KMS-11 (cell line): ENCODE results near the gene ATXN7L1.

Source experiments
- H2AFZ ChIP-seq: fragments of 200-600 bp; sonication (generic); 2 replicates; pipeline ENCODE4 v1.6.1; 2016; ENCODE audit warnings: antibody characterized with exemption, mixed run types, low read depth
- H3K27ac ChIP-seq: fragments of 200-600 bp; sonication (generic); 2 replicates; pipeline ENCODE4 v1.6.1; 2016; ENCODE audit warnings: mild to moderate bottlenecking, mixed run types
- H3K27me3 ChIP-seq: fragments of 200-600 bp; sonication (generic); 2 replicates; pipeline ENCODE4 v1.6.1; 2017; ENCODE audit warnings: mild to moderate bottlenecking, low read depth, mixed run types, moderate library complexity; ENCODE audit not compliant: insufficient read depth
- H3K36me3 ChIP-seq: fragments of 200-600 bp; sonication (generic); 2 replicates; pipeline ENCODE4 v1.6.1; 2017; ENCODE audit warnings: mild to moderate bottlenecking, mixed run types; ENCODE audit not compliant: insufficient read depth
- H3K4me1 ChIP-seq: fragments of 200-600 bp; sonication (generic); 2 replicates; pipeline ENCODE4 v1.6.1; 2016; ENCODE audit warnings: mild to moderate bottlenecking, low read depth, mixed run types; ENCODE audit not compliant: poor library complexity, severe bottlenecking
- H3K4me2 ChIP-seq: fragments of 200-600 bp; sonication (generic); 2 replicates; pipeline ENCODE4 v1.7.0; 2016; ENCODE audit warnings: mild to moderate bottlenecking, mixed run types
- H3K4me3 ChIP-seq: fragments of 200-600 bp; sonication (generic); IDR thresholded peaks from 2 replicates; pipeline ENCODE4 v1.6.1; 2017; ENCODE audit warnings: low read depth, low read length, mixed read lengths; ENCODE audit not compliant: insufficient read depth
- H3K79me2 ChIP-seq: fragments of 200-600 bp; sonication (generic); 2 replicates; pipeline ENCODE4 v1.6.1; 2016; ENCODE audit warnings: low read depth, mixed run types; ENCODE audit not compliant: insufficient read depth
- H3K9ac ChIP-seq: fragments of 200-600 bp; sonication (generic); 2 replicates; pipeline ENCODE4 v1.6.1; 2016; ENCODE audit warnings: mild to moderate bottlenecking, mixed run types
- H4K20me1 ChIP-seq: fragments of 200-600 bp; sonication (generic); 2 replicates; pipeline ENCODE4 v1.6.1; 2016; ENCODE audit warnings: mild to moderate bottlenecking, mixed run types; ENCODE audit not compliant: insufficient read depth
- CTCF ChIP-seq: fragments of 200-600 bp; sonication (generic); conservative IDR thresholded peaks from 2 replicates; pipeline ENCODE4 v1.6.1; 2017; ENCODE audit warnings: low read depth, mild to moderate bottlenecking, antibody characterized with exemption, low read length, moderate library complexity, mixed read lengths

The ATXN7L1 gene

GRCh38 chr7:105723572-105723971, 152.8 kb downstream of the ATXN7L1 start:
- Histone ChIP-seq H3K27ac (no peak overlapping the region), H4K20me1 (no peaks in the 10 kb centered on the region), H3K79me2 (no peaks in the 10 kb centered on the region), H3K27me3 (no peaks in the 10 kb centered on the region), H3K36me3 (no peaks in the 10 kb centered on the region), H3K4me3 (no peak overlapping the region), H2AFZ (no peak overlapping the region), H3K4me2 (no peak overlapping the region), H3K9ac (no peak overlapping the region), H3K4me1 (no peaks in the 10 kb centered on the region)
- no peak for TF ChIP-seq CTCF

GRCh38 chr7:105721571-105722104, 154.8 kb downstream of the ATXN7L1 start:
- TF ChIP-seq CTCF, result no peak
- Histone ChIP-seq H3K27ac (no peak overlapping the region), H3K4me2 (no peak overlapping the region), H4K20me1 (no peaks in the 10 kb centered on the region), H3K79me2 (no peaks in the 10 kb centered on the region), H3K36me3 (no peaks in the 10 kb centered on the region), H3K4me3 (no peak overlapping the region), H3K4me1 (no peaks in the 10 kb centered on the region), H2AFZ (no peak overlapping the region), H3K9ac (no peak overlapping the region), H3K27me3 (no peaks in the 10 kb centered on the region)

GRCh38 chr7:105719919-105720318, 156.5 kb downstream of the ATXN7L1 start:
- H3K36me3 ChIP-seq, result no peaks in the 10 kb centered on the region
- no peak overlapping the region for H3K27ac ChIP-seq
- no peaks in the 10 kb centered on the region for H4K20me1 ChIP-seq
- TF ChIP-seq CTCF, result no peak
- no peaks in the 10 kb centered on the region for H3K27me3 ChIP-seq
- no peak overlapping the region for H3K9ac ChIP-seq
- H3K4me1 ChIP-seq, result no peaks in the 10 kb centered on the region
- no peak overlapping the region for H2AFZ ChIP-seq
- H3K79me2 ChIP-seq, result no peaks in the 10 kb centered on the region
- no peak overlapping the region for H3K4me3 ChIP-seq
- no peak overlapping the region for H3K4me2 ChIP-seq

GRCh38 chr7:105719395-105719794, 157.0 kb downstream of the ATXN7L1 start:
- Histone ChIP-seq H3K4me2 (no peak overlapping the region), H3K27ac (no peak overlapping the region), H3K9ac (no peak overlapping the region), H4K20me1 (no peaks in the 10 kb centered on the region), H3K4me3 (no peak overlapping the region), H3K36me3 (no peaks in the 10 kb centered on the region), H3K27me3 (no peaks in the 10 kb centered on the region), H3K4me1 (no peaks in the 10 kb centered on the region), H2AFZ (no peak overlapping the region), H3K79me2 (no peaks in the 10 kb centered on the region)
- no peak for TF ChIP-seq CTCF
